Upper lobe of left lung (tissue), 6 donors: ENCODE results near the gene PRXL2C. TPM values are rescaled to one million over a fixed set of nuclear protein-coding genes. Genes with fewer than 3 reads are reported as not detected.
A peak's percentile ranks its signal among the peaks of the same experiment; 100 is the strongest.
"Not testable (repeated sequence)": the region's sequence is repeated elsewhere in the genome, so short reads cannot be mapped to it uniquely, and the experiment has no call there.

Experiments used
- ATAC-seq, 2 donors: fragments of 200-7000 bp; cut with Tn5 transposase; one replicate each; pipeline ENCODE4 v1.9.1; 2022; ENCODE audit warnings: mild to moderate bottlenecking in 2 of 2, moderate library complexity in 2 of 2; ENCODE audit not compliant: low FRiP score in 2 of 2
- DNase-seq, 2 donors: peaks; one replicate each; pipeline ENCODE4 v3.0.0-alpha.2; 2019 to 2020
- H3K27ac ChIP-seq, 4 donors: fragments of 200-600 bp; sonication (generic); one replicate each; pipeline ENCODE4 v1.5.1; 2016 to 2019
- H3K27me3 ChIP-seq, 4 donors: fragments of 200-600 bp; sonication (generic); one replicate each; pipeline ENCODE4 v1.5.1; 2017 to 2019
- H3K36me3 ChIP-seq, 4 donors: fragments of 200-600 bp; sonication (generic); one replicate each; pipeline ENCODE4 v1.5.1; 2016 to 2019
- H3K4me1 ChIP-seq, 4 donors: fragments of 200-600 bp; sonication (generic); one replicate each; pipeline ENCODE4 v1.5.1; 2018 to 2019
- H3K4me3 ChIP-seq, 4 donors: fragments of 200-600 bp; sonication (generic); one replicate each; pipeline ENCODE4 v1.5.1; 2017 to 2019; ENCODE audit warnings: mild to moderate bottlenecking in 2 of 4, moderate library complexity in 1 of 4
- H3K9me3 ChIP-seq, 4 donors: fragments of 200-600 bp; sonication (generic); one replicate each; pipeline ENCODE4 v1.5.1; 2018 to 2019
- EP300 ChIP-seq, 4 donors: sonication (generic); formaldehyde crosslinking; IDR thresholded peaks; one replicate each; pipeline ENCODE4 v1.5.1; 2017; ENCODE audit warnings: antibody characterized with exemption in 4 of 4, control low read depth in 2 of 4
- POLR2A ChIP-seq, 4 donors: fragments of 450-650 bp; IDR thresholded peaks; one replicate each; pipeline ENCODE4 v1.5.1; 2016 to 2017; ENCODE audit warnings: antibody characterized with exemption in 4 of 4, mild to moderate bottlenecking in 2 of 4
- POLR2AphosphoS5 ChIP-seq, 2 donors: sonication (generic); formaldehyde crosslinking; IDR thresholded peaks; one replicate each; pipeline ENCODE4 v1.5.1; 2017; ENCODE audit warnings: antibody characterized with exemption in 2 of 2
- WGBS, 2 donors: methylation state at CpG; one replicate each; pipeline ENCODE4 v1.1.5; 2017 to 2018; 5-methylcytosine and 5-hydroxymethylcytosine counted together
- total RNA-seq, 6 donors: library from RNA; depleted of rRNA in 4 of 6; stranded (reverse); fragments of >200 nt in 4 of 6; gene quantifications; one replicate each; pipeline versions ENCODE4 v1.1.0 to v1.2.1, GENCODE V29; 2016 to 2021
- TF ChIP-seq, protein P1 (sequence below), 6 experiments: fragments of 450-650 bp in 4 of 6; fragments of 200-600 bp in 2 of 6; sonication (generic) in 2 of 6; IDR thresholded peaks; one replicate each; pipeline ENCODE4 v1.5.1; 2016 to 2019; ENCODE audit warnings: antibody characterized with exemption in 6 of 6
- donor health status: DM: no; HTN: no; CAD: no; lungs with moderate emphysema.
- donor health status: DM: no; HTN: yes; CAD: no; lungs with severe emphysema.

PRXL2C gene, protein sequence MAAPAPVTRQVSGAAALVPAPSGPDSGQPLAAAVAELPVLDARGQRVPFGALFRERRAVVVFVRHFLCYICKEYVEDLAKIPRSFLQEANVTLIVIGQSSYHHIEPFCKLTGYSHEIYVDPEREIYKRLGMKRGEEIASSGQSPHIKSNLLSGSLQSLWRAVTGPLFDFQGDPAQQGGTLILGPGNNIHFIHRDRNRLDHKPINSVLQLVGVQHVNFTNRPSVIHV
- 10 to 100 TPM in 4 of 6 donors, 1 to 10 TPM in 2; 3.8 to 32.7 (median 23.9) TPM for total RNA-seq

DNA sequence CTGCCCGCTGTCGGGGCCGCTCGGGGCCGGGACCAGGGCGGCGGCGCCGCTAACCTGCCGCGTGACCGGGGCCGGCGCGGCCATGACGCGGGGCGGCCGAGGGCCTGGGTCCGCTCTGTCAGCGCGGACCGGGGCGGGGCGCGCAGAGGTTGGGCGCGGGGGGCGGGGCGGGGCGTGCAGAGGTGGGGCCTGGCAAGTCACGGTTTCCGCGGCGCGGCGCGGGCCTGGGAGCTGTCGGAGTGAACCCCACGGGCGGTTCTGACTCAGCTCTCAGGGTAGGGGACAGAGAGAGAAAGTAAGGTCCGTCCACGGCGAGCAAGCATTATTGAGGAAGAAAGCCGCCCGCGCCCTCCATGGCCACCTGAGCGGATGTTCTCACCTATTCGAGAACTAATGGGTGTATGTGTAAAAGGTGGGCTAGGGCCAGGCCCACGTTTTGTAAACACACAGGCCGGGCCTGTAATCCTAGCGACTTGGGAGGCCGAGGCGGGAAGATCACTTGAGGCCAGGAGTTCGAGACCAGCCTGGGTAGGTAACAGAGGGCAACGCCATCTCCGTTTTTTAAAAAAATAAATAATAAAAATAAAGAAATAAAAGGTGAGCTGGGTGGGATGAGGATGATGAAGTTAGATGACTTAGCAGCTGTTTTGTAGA lies at the start of gene PRXL2C:
TSS of gene PRXL2C (minus strand) at position 120 of the 654 bp plus-strand sequence. CDS start at position 84, 36 bp downstream.
- ATAC-seq = peak; percentile 91 to 92
- peak; percentile 90 to 99 for DNase-seq
- H3K36me3 ChIP-seq = peaks cover 3 to 15% (median 8%) of the 10 kb centered on the region in 4 donors

DNA sequence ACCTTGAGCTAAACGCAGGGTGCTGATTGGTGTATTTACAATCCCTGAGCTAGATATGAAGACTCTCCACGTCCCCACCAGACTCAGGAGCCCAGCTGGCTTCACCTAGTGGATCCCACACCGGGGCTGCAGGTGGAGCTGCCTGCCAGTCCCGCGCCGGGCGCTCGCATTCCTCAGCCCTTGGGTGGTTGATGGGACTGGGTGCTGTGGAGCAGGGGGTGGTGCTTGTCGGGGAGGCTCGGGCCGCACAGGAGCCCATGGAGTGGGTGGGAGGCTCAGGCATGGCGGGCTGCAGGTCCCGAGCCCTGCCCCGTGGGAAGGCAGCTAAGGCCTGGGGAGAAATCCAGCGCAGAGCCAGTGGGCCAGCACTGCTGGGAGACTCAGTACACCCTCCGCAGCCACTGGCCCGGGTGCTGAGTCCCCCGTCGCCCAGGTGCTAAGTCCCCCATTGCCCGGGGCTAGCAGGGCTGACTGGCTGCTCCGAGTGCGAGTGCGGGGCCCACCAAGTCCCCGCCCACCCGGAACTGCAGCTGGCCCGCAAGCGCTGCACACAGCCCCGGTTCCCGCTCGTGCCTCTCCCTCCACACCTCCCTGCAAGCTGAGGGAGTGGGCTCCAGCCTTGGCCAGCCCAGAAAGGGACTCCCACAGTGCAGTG lies 45.7 kb upstream of the PRXL2C start:
- not testable (repeated sequence) for H3K27me3 ChIP-seq, H3K4me1 ChIP-seq, H3K27ac ChIP-seq, H3K4me3 ChIP-seq, H3K36me3 ChIP-seq, ATAC-seq
- H3K9me3 ChIP-seq = peaks cover 9 to 25% (median 11%) of the 10 kb centered on the region in 4 donors
- peak in 1 of 2 donors; percentile 64 for DNase-seq
- WGBS, 2 donors = 91 to 93% methylated on average over 2 to 28 of the region's 30 CpGs

More for the DNA sequence above, at the start of gene PRXL2C:
- Histone ChIP-seq H3K27me3 (no peaks in the 10 kb centered on the region), H3K4me1 (peaks cover 8 to 30% (median 13%) of the 10 kb centered on the region in 4 donors), H3K9me3 (no peaks in the 10 kb centered on the region), H3K27ac (peak within 1 kb of the TSS; percentile 94 to 98 (median 96)), H3K4me3 (peak within 1 kb of the TSS; percentile 38 to 71 (median 64))
- 6 to 12% methylated on average over 18 to 26 of the region's 57 CpGs for WGBS, 2 donors
- TF ChIP-seq POLR2AphosphoS5 (IDR thresholded peaks at IDR 0.05) (no peak), EP300 (IDR thresholded peaks at IDR 0.05) (no peak), POLR2A (IDR thresholded peaks at IDR 0.05) (no peak)
- TF ChIP-seq, protein P1, sequence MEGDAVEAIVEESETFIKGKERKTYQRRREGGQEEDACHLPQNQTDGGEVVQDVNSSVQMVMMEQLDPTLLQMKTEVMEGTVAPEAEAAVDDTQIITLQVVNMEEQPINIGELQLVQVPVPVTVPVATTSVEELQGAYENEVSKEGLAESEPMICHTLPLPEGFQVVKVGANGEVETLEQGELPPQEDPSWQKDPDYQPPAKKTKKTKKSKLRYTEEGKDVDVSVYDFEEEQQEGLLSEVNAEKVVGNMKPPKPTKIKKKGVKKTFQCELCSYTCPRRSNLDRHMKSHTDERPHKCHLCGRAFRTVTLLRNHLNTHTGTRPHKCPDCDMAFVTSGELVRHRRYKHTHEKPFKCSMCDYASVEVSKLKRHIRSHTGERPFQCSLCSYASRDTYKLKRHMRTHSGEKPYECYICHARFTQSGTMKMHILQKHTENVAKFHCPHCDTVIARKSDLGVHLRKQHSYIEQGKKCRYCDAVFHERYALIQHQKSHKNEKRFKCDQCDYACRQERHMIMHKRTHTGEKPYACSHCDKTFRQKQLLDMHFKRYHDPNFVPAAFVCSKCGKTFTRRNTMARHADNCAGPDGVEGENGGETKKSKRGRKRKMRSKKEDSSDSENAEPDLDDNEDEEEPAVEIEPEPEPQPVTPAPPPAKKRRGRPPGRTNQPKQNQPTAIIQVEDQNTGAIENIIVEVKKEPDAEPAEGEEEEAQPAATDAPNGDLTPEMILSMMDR (IDR thresholded peaks at IDR 0.05) = no peak

DNA sequence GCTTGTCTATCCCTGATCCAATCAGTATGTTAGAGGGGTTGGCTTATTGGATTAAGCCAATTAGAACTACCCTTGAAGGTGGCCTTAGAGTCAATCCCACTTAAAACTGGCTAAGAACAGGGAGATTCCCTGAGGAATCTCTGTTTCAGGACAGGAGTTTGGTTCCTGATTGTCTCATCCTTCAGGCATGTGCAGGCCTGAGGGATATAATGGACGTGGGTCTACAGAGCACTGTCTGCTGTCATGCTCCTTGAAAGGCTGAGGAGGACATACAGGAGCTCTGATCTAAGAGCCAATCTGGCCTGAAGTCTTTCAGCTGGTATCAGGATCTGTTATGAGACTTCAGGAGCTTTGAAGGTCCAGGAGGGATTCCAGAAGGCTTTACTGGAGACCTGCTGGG lies 36.2 kb upstream of the PRXL2C start:
- Histone ChIP-seq H3K27me3 (no peaks in the 10 kb centered on the region), H3K27ac (no peak overlapping the region), H3K9me3 (peaks cover 5 to 18% (median 9%) of the 10 kb centered on the region in 4 donors), H3K4me1 (peaks cover 2 to 13% (median 7%) of the 10 kb centered on the region in 4 donors), H3K4me3 (no peak overlapping the region), H3K36me3 (no peaks in the 10 kb centered on the region)
- TF ChIP-seq, protein P1 (IDR thresholded peaks at IDR 0.05) = no peak
- TF ChIP-seq POLR2A (IDR thresholded peaks at IDR 0.05) (no peak), POLR2AphosphoS5 (IDR thresholded peaks at IDR 0.05) (no peak)
- 69 to 86% methylated on average over 1 of the region's 1 CpG for WGBS, 2 donors
- no peak for ATAC-seq
- no peak for DNase-seq

DNA sequence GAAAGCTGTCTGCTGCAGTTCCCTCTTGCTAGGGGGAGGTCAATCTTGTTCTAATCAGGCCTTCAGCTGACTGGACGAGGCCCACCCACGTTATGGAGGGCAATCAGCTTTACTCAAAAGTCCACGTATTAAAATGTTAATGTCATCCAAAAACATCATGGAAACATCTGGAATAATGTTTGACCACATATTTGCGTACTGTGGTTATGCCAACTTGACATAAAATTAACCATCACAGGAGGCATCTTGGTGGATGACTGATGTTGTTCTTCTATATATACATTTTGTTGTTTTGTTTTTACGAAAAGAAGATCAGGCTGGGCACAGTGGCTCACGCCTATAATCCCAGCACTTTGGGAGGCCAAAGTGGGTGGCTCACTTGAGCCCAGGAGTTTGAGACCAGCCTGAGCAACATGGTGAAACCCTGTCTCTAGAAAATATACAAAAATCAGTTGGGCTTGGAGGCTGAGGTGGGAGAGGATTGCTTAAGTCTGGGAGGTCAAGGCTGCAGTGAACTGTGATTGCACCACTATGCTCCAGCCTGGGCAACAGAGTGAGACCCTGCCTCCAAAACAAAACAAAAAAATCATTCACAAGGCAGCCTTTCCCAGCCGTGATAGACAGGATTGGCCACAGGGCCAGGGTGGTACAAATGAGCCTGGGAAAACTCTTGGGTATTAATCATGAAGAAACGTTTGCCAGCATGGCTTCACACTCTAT lies 33.8 kb upstream of the PRXL2C start:
- Histone ChIP-seq H3K4me1 (peaks cover 4 to 16% (median 9%) of the 10 kb centered on the region in 4 donors), H3K4me3 (no peak overlapping the region), H3K9me3 (peaks cover 0 to 10% (median 8%) of the 10 kb centered on the region in 4 donors), H3K27me3 (no peaks in the 10 kb centered on the region), H3K36me3 (no peaks in the 10 kb centered on the region), H3K27ac (peak overlapping the region in 2 of 4 donors; percentile 46 to 49)
- WGBS, 2 donors = 76 to 78% methylated on average over 8 of the region's 8 CpGs
- ATAC-seq (no peak), DNase-seq (no peak)
- TF ChIP-seq POLR2A (IDR thresholded peaks at IDR 0.05) (no peak), EP300 (IDR thresholded peaks at IDR 0.05) (no peak), POLR2AphosphoS5 (IDR thresholded peaks at IDR 0.05) (no peak)
- TF ChIP-seq, protein P1 (IDR thresholded peaks at IDR 0.05) = no peak
